NCI-H146 (cell line): ENCODE measurements around the gene PPP1R1B.

Experiments
- DNase-seq: peaks from one replicate; lab custom pipeline; 2025; lab: John Stamatoyannopoulos, UW

Gene PPP1R1B

GRCh38 chr17:39615434-39615833 is 11.3 kb upstream of the PPP1R1B start:
- no peak for DNase-seq

DNA sequence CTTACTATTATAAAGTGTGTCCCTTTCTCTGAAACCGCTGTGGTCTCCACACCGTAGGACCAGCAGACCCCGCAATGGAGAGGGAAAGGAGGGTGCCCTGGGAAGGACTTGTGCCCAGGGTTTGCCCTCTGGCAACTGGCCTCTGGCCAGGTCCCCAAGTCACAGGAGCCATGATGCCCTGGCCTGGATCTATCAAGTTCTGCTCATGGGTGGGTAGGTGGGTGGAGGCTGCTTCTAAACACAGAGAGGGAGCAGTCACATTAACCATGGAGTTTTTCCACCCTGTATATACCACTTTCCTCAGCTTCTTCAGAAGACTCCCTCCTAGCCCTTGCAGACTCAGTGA is 9.7 kb upstream of the PPP1R1B start:
- no peak for DNase-seq

DNA sequence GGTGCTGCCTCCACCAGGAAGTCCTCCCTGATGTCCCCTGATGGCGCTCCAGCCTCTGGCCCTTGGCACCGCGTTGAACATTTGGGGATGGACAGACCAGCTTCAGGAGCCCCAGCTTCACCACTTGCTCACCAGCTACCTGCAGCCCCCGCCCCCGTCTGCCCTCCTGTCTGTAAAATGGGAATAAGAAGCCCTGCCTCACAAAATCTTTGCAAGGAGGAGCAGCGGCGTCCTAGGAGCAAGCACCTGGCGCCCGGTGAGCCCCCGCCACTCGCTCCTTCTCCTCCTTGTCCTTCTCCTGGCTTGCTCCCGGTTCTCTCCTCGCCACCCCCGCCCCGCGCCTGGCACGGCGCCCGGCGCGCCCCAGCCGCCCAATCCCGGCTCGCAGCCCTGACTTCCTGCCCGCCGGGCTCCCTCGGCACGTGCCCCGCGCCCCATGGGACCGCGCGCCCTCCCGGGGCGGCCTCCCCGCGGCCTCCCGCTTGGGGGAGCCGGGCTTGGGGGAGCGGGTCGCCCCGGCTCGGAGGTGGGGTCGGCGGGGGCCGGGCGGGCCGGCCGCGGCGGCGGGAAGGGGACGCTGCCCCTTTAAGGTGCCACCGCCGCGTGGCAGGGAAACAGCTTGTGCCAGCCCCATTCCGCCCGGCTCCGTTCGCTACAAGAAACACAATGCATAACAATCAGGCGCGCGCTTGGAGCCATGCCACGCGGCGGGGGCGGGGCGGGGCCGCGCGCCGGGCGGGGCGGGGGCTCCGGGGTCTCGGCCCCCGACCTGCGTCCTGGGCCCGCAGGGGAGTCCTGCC is 9.1 kb upstream of the PPP1R1B start:
- DNase-seq, result peak; percentile 60

DNA sequence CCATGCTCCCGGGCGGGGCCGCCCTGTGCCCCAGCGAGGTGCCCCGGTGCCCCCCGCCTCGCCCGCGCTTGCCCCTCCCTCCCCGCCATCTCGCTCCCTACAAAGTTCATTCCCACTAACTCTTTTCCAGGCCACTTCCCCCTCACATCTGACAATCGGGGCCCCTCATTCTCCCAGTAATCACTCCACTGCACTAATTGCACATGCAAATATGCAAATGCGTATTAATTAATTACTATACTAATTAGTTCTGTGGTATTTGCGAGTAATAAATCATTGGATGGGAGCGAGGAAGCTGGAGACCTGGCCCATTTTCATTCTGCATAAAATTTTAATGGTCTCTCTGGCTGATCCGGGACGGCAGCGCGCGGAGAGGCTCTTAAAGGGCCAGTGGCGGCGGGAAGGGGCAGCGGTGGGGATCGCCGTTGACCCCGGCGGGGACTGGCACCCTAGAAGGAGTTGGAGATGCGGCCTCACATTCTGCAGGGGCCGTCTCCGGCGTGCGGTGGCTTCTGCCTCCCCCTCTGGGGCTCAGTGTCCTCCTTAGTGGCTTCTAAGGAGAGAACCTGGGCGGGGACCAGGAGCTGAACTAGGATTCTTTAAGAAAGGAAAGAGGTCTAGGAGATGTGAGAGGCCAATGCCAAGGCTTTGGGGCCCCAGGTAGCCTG is 8.4 kb upstream of the PPP1R1B start:
- DNase-seq, result peak; percentile 19

DNA sequence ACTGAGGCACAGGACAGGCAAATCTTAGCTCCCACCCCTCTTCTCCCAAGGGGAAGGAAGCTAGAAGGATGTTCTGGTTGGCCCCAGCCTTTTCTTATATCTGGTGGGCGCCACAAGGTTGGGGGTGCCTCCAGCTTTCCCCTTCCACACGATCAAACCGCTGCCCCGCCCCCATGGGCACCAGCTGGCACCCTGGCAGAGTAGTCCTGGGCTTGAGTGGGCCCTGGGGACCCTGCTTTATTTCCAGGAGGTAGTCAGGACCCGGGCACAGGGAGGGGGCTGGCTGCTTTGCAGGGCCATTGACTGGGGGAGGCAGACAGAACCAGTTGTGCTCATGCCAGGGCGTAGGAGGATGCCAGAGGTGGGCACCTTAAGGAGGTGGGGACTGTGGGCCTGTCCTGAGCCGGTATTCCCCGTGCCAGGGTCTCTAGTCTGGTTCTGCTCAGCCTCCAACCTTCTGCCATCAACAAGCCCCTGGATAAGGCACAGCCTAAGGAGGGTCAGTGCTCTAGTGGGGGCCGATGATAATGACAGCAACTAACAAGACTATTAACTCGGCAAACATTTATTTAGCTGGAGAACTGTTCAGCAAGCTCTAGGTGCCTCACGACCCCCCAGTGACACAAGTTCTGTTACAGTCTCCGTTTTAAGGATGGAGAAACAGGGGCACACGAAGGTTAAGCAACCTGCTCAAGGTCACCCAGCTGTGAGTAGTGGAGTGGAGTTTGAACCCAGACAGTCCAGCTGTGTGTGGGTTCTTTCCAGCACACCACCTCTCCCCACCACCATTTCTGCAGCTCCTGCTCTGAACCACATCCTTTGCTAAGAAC is 7.6 kb upstream of the PPP1R1B start:
- peak; percentile 42 for DNase-seq

GRCh38 chr17:39619786-39620101 is 7.0 kb upstream of the PPP1R1B start:
- DNase-seq, result no peak

DNA sequence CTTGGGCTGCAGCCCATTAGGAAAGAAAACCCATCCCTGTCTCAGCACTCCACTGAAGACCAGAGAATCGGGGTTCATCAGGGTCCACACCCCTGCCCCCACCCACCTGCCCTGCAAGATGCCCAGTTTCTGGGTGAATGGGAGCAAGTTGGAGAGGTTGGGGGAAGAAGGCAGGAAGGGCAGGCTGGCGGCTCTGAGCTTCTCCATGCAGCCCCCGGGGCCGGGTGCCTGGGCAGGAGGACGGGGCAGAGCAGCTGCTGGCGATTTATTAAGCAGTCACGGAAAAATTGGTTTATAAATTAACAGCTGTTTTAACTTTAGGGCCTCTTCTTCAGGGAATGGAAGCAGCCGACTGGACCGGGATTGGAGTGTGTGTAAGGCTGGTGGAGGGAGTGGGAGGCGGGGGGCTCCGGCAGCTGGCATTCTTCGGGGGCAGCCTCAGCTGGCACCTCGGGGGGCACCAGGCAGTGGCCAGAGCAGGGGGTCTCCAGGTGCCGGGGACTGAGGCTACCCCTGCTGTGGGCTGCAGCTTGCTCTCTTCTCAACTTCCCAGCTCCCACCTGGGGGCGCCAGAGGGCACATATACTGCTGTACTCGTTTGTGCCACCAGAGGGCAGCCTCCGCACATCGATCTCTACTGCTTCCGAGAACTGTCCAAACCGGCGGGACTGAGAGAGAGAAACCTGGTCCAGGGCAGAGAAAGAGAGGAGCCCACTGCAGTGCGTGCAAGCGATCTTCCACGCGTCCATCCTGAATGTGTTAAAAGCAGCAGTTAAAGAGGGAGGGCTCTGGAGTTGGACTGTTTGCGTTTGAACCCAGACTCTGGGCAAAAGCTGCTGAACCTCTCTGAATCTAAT is 5.0 kb upstream of the PPP1R1B start:
- peak; percentile 81 for DNase-seq

GRCh38 chr17:39622380-39623006 is 4.3 kb upstream of the PPP1R1B start:
- peak; percentile 22 for DNase-seq

DNA sequence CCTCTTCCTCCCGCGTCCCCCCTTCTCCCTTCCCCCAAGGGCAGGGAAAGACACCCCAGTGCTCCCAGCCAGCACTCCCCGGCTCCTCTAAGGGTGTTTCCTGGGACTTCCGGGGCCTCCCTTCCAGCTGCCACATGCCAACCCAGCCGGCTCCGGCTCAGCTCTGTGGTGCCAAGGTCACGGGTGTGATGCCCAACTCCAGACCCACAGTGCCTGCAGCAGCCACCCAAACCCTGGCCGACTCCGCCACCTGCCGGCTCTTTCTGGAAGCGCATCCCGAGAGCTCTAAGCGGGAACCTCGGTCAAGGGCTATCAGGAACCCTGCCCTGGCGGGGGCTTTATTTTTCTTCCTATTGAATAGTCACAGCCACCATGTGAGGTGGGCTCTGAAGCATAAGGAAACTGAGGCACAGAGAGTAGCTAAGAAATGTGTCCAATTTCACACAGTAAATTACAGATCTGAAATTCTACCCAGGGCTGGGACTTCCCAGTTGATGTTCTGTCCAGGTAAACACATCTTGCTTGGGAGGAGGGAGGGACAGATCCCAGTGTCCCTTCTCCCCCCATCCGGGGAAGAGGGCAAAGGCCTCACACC is 3.3 kb upstream of the PPP1R1B start:
- DNase-seq, result peak; percentile 60

DNA sequence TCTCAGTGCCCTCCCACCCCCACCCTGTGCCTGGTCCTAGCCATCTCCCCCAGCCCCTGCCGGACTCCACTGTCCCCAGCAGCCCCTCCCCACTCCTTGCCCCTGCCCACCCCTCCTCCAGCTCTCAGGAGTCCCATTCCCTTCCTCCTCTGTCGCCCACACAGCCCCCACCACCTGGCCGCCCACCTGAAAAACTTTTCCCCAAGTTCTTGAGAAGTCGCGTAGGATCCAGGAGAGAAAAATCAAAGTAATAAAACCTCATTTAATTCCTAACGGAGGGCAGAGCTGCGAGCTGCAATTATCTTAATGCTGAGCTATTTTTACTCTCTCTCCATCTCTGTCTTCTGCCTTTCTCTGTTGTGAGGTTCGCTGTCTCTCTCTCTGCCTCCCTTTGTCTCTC is 2.4 kb upstream of the PPP1R1B start:
- DNase-seq, result no peak

DNA sequence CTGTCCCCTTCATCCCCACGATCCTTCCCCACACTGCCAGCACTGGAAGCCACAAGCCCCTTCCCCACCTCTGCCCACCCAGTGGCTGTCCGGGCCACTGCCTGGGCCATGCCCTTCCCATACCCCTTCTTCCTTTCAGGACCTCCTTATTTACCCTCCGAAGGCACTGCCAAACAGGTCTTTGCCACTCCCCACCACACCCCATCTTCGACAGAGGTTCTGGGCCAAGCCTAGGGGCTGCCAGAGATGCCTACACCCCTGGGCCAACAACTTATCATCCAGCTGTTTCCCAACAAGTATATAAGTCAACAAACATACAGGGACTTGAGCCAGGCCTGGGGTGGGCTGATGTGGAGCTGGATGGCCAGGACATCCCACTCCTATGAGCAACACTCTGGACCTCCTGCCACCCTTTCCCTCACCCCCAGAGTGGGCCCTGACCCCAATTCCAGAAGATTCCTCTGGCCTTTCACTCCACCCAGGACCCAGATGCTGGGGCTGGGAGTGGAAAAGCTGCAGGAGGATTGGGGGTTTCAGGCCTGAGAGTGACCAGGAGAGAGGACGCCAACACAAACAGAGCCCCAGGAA is 1.5 kb upstream of the PPP1R1B start:
- DNase-seq, result no peak

DNA sequence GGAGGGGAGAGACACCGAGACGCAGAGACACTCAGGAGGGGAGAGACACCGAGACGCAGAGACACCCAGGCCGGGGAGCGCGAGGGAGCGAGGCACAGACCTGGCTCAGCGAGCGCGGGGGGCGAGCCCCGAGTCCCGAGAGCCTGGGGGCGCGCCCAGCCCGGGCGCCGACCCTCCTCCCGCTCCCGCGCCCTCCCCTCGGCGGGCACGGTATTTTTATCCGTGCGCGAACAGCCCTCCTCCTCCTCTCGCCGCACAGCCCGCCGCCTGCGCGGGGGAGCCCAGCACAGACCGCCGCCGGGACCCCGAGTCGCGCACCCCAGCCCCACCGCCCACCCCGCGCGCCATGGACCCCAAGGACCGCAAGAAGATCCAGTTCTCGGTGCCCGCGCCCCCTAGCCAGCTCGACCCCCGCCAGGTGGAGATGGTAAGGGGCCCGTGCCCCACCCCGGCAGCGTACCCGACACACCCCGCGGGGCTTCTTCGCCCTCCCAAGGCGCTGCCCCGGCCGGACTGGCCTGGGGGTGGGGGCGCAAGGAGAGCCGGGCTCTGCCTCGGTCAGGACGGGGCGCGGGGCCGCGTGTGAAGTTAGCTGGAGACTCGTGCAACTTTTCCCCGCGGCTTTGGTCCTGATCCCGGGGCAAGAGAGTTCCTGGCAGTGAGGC is 427 bp downstream of the PPP1R1B start:
- DNase-seq, result no peak

DNA sequence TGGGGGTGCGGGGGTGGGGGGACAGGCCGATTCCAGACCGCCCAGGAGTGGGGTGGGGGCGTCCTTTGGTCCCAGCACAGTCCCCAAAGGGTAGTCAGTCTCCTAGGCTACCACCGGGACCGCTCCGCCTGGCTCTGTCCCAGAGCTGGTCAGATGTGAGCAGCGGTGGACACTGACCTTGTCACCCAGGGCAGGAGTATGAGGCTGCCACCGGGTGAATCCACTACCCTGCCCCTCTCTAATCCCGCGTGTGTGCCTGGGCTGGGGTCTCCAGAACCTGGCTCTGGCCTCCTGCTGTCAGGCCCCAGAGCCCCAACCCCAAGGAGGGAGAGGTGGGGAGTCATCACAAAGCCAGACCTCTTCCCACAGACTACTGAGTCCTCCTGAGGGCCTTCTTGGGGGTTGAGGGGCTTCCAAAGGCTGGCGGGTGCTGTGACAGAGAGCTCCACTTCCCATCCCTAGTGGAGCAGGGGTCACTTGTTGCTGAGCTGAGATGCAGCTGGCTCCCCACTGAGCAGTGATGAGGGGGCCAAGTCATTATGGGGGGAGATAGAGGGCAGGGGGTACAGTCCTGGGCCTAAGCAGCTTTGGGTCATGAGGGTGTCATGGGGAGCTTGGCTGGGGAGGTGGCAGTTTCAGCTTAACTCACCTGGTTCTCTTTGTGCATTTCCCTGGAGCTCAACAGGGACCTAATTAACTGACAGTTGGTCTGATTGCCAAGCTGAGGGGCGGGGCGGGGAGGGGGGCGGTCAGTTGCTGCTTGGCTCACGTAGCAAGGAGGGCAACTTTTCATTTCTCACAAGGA is 1.2 kb downstream of the PPP1R1B start:
- peak; percentile 52 for DNase-seq

GRCh38 chr17:39628655-39629493 is 2.1 kb downstream of the PPP1R1B start:
- DNase-seq, result peak; percentile 58

- DNase-seq, result no peak
These were observed 2.7 kb downstream of the PPP1R1B start for GRCh38 chr17:39629494-39629880.

DNA sequence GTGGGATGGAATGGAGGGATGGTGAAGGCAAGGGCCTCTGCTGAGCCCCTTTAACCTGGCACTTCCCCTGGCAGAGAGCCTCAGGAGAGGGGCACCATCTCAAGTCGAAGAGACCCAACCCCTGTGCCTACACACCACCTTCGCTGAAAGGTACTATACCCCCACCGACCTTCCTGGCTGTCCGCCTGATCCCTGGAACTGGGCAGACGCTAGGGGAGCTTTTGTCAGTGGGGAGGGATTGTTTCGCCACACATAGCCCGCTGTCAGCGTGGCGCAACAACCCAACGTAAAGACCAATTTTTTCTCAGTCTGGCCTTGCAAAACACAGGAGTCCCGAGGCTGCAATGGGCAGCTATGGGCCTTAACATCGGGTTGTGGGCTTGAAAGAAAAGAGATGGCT is 3.1 kb downstream of the PPP1R1B start:
- DNase-seq, result no peak

- DNase-seq, result no peak
These were observed 4.7 kb downstream of the PPP1R1B start for GRCh38 chr17:39631403-39631802.

DNA sequence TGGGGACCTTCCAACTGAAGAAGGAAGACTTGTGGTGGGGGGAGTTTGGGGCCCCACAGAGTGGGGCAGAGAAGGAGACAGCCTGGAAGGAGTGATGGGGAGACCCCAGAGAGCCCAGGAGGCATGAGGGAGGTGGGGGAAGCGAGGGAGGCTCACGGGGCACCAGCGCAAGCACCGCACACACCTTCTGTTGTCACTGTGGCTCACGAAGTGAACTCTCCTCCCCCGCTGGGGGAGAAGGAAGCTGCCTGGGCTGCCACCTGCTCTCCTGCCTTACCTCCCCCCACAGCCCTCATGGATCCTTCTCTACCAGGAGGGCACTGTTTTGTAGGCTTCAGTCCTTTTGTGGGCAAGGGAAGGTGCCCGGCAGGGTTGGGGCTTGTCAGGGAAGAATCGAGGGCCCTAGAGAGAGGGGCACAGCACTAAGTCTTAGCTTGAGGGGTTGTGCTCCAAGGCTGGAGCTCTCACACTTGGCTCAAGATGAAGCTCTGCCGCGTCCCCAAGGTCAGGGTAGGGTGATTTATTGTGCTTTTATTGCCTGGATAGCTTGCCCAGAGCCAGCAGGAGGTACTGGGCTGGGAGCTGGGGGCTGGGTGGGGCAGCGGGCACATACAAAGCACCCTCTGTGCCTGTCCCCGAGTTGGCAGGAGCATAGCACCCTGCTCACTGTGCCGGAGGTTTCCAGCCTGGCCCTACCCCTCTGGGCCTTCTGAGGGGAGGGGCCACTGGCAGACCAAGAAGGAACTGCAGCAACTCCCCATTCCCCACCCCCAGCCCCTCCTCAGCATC is 5.6 kb downstream of the PPP1R1B start:
- DNase-seq, result peak; percentile 19
